Endothelial cell of umbilical vein (primary cell): Measurements from ENCODE around the gene NTSR1. TPM values are rescaled to one million over a fixed set of nuclear protein-coding genes. Genes with fewer than 3 reads are reported as not detected.

Experiments
- BruUV-seq: library from RNA; stranded (reverse); fragments of 400-500 nt; replicated peaks from 2 replicates; lab custom pipeline; 2021; lab: Mats Ljungman, UMichigan
- CTCF ChIA-PET: fragments of 300-600, 350-600 bp; sonication (Branson Sonifier 250); formaldehyde crosslinking; loops from one replicate; lab custom pipeline; 2021; ENCODE audit warnings: antibody characterized with exemption, inconsistent platforms; lab: Charles Lee
- POLR2A ChIA-PET: fragments of 300-600, 350-600 bp; sonication (Branson Sonifier 250); formaldehyde crosslinking; loops from one replicate; lab custom pipeline; 2021; ENCODE audit warnings: antibody characterized with exemption, inconsistent platforms; lab: Charles Lee
- DNase-seq: peaks from one replicate; pipeline ENCODE4 v3.0.0-alpha.2; 2011; ENCODE audit warnings: low read depth, low spot score
- FAIRE-seq: peaks from 2 replicates; lab custom pipeline; 2011; peaks lifted over from hg19 to GRCh38; lab: Jason Lieb, UNC
- H2AFZ ChIP-seq: 2 replicates; pipeline ENCODE4 v1.6.0; 2012; ENCODE audit warnings: low read depth, low read length, control low read depth, inconsistent platforms
- H3K27ac ChIP-seq: 2 replicates; pipeline ENCODE4 v1.5.1; 2011; ENCODE audit warnings: low read depth, mild to moderate bottlenecking, control low read depth, low read length, moderate library complexity; ENCODE audit not compliant: insufficient read depth
- H3K27me3 ChIP-seq, 2 experiments: 2 replicates each; pipeline versions ENCODE4 v1.6.0 to v1.6.1; 2011; ENCODE audit warnings: low read length in 2 of 2, mixed read lengths in 1 of 2; ENCODE audit not compliant: control insufficient read depth in 2 of 2, insufficient read depth in 2 of 2
- H3K36me3 ChIP-seq, 2 experiments: 2 replicates in 1 of 2; 3 replicates in 1 of 2; pipeline ENCODE4 v1.5.1; 2011; ENCODE audit warnings: low read length in 2 of 2, mild to moderate bottlenecking in 1 of 2, moderate library complexity in 1 of 2; ENCODE audit not compliant: control insufficient read depth in 2 of 2, insufficient read depth in 2 of 2; ENCODE audit errors: extremely low read depth in 1 of 2
- H3K4me1 ChIP-seq: 3 replicates; pipeline ENCODE4 v1.5.1; 2011; ENCODE audit warnings: mild to moderate bottlenecking, low read length; ENCODE audit not compliant: control insufficient read depth, insufficient read depth; ENCODE audit errors: extremely low read depth
- H3K4me2 ChIP-seq: 2 replicates; pipeline ENCODE4 v1.6.1; 2011; ENCODE audit warnings: low read length, control low read depth, mixed read lengths; ENCODE audit not compliant: insufficient read depth
- H3K4me3 ChIP-seq, 3 experiments: fragments of 200-600 bp in 1 of 3; sonication (generic), shearing (Covaris generic) in 1 of 3; replicated peaks in 1 of 3; 2 replicates each; pipeline ENCODE4 v1.5.1; 2011 to 2016; ENCODE audit warnings: control low read depth in 3 of 3, low read length in 3 of 3, mild to moderate bottlenecking in 2 of 3, inconsistent platforms in 1 of 3, low read depth in 1 of 3, moderate library complexity in 1 of 3; ENCODE audit not compliant: insufficient read depth in 1 of 3
- H3K79me2 ChIP-seq: 2 replicates; pipeline ENCODE4 v1.6.0; 2012; ENCODE audit warnings: low read length, inconsistent platforms; ENCODE audit not compliant: control insufficient read depth, insufficient read depth
- H3K9ac ChIP-seq: replicated peaks from 2 replicates; pipeline ENCODE3; 2011; ENCODE audit warnings: low read length, control low read depth; ENCODE audit not compliant: insufficient read depth; ENCODE audit errors: extremely low read depth
- H3K9me1 ChIP-seq: replicated peaks from 3 replicates; pipeline ENCODE4 v1.6.0; 2011; ENCODE audit warnings: mild to moderate bottlenecking, low read length; ENCODE audit not compliant: control insufficient read depth, insufficient read depth; ENCODE audit errors: extremely low read depth
- H3K9me3 ChIP-seq: replicated peaks from 2 replicates; pipeline ENCODE4 v1.5.1; 2012; ENCODE audit warnings: low read length, inconsistent platforms; ENCODE audit not compliant: control insufficient read depth, insufficient read depth
- H4K20me1 ChIP-seq: replicated peaks from 2 replicates; pipeline ENCODE3; 2011; ENCODE audit warnings: mild to moderate bottlenecking, low read length; ENCODE audit not compliant: control insufficient read depth, insufficient read depth; ENCODE audit errors: extremely low read depth
- CTCF ChIP-seq, 2 donors: IDR thresholded peaks; 1 replicate in 1 of 2; 2 replicates in 1 of 2; pipeline ENCODE4 v1.5.1; 2011; ENCODE audit warnings: low read length in 2 of 2, mild to moderate bottlenecking in 2 of 2, moderate library complexity in 2 of 2, control low read depth in 1 of 2, inconsistent platforms in 1 of 2, low read depth in 1 of 2; ENCODE audit not compliant: insufficient read depth in 1 of 2; ENCODE audit errors: extremely low read depth in 1 of 2
- EZH2 ChIP-seq: IDR thresholded peaks from 2 replicates; pipeline ENCODE4 v1.6.1; 2012; ENCODE audit warnings: borderline replicate concordance, low read depth, mild to moderate bottlenecking, moderate library complexity, low read length, inconsistent platforms; ENCODE audit not compliant: severe bottlenecking
- FOS ChIP-seq: IDR thresholded peaks from 2 replicates; pipeline ENCODE4 v1.6.1; 2011; ENCODE audit warnings: mild to moderate bottlenecking, low read length, moderate library complexity, borderline replicate concordance; ENCODE audit not compliant: insufficient read depth
- GATA2 ChIP-seq: IDR thresholded peaks from 2 replicates; pipeline ENCODE4 v1.7.0; 2011; ENCODE audit warnings: low read depth, mild to moderate bottlenecking, moderate library complexity, mixed read lengths, low read length; ENCODE audit not compliant: insufficient read length, insufficient read depth
- MAX ChIP-seq: IDR thresholded peaks from 2 replicates; pipeline ENCODE4 v1.6.1; 2011; ENCODE audit not compliant: insufficient read depth, insufficient read length
- MYC ChIP-seq: IDR thresholded peaks from one replicate; pipeline ENCODE4 v1.6.1; 2011; ENCODE audit warnings: mild to moderate bottlenecking, low read depth, low read length
- POLR2AphosphoS5 ChIP-seq: IDR thresholded peaks from 2 replicates; pipeline ENCODE4 v1.6.1; 2012; ENCODE audit warnings: low read depth, mild to moderate bottlenecking, control low read depth, low read length, moderate library complexity; ENCODE audit not compliant: insufficient read depth
- dilution Hi-C: fragments of 300-500 bp; cut with MboI; formaldehyde crosslinking; loops from one replicate; pipeline ENCODE4 v1.15.0; 2019; ENCODE audit warnings: low sequenced_read_pairs; ENCODE audit not compliant: extremely low pct_ligation_motif_present
- intact Hi-C: fragments of 100-400 bp; cut with micrococcal nuclease; formaldehyde crosslinking; loops from one replicate; pipeline ENCODE4 v1.10.0; 2022
- polyA plus RNA-seq, 4 experiments: library from polyadenylated mRNA; depleted of rRNA in 3 of 4; stranded (reverse) in 3 of 4; unstranded in 1 of 4; fragments of >200 nt; gene quantifications; 2 replicates each; pipeline versions ENCODE4 v1.2.1 to v1.2.3, GENCODE V29; 2011 to 2012; ENCODE audit warnings: missing spikeins in 1 of 4
- total RNA-seq: library from RNA; stranded (reverse); gene quantifications from 2 replicates; pipeline ENCODE4 v1.2.3, GENCODE V29; 2021

The NTSR1 gene
- total and polyA plus RNA-seq, 2 donors (not counting 3 experiments of a cell fraction or from before 2014, with no cell fraction given): 0.14 to 2.1 TPM

- Histone ChIP-seq H3K4me1 (peaks cover 26% of the 10 kb centered on the region), H3K4me3 (no peak overlapping the region), H3K36me3 (no peaks in the 10 kb centered on the region), H2AFZ (no peak overlapping the region), H3K79me2 (no peaks in the 10 kb centered on the region), H3K9me3 (no peaks in the 10 kb centered on the region), H3K9ac (no peak overlapping the region), H3K9me1 (no peaks in the 10 kb centered on the region), H4K20me1 (no peaks in the 10 kb centered on the region), H3K27me3 (no peaks in the 10 kb centered on the region), H3K27ac (no peak overlapping the region), H3K4me2 (no peak overlapping the region)
- TF ChIP-seq POLR2AphosphoS5 (no peak), FOS (no peak), EZH2 (no peak), MYC (no peak), MAX (no peak), GATA2 (no peak), CTCF (IDR thresholded peaks at IDR 0.05; ENCODE audit: extremely low read depth in 1 of 2, insufficient read depth in 1 of 2, low read depth in 1 of 2, low read length in 2 of 2) (no peak)
- dilution Hi-C loops (no loop called here), intact Hi-C loops (loop anchor here (2.0 kb wide), 1 partner anchor 49 kb away; no protein-coding TSS in a partner anchor)
- CTCF ChIA-PET: interaction anchor here (1.0 to 3.7 kb wide), 3 partner anchors 19 to 50 kb away, joined by 4 to 24 read pairs (median 24); no protein-coding TSS in a partner anchor
- BruUV-seq: no TSS peak
- no peak for DNase-seq
- no peak for FAIRE-seq
- POLR2A ChIA-PET: no interaction called here
Observed at GRCh38 chr20:62741701-62742491, 33.3 kb downstream of the NTSR1 start.
